ENCODE measurements around the gene RNF103. TPM values are rescaled to one million over a fixed set of nuclear protein-coding genes. Genes with fewer than 3 reads are reported as not detected.

RNF103 gene
- total and polyA plus RNA-seq, 2 of the 13 experiments (the other 11 are each of a cell fraction or from before 2014, with no cell fraction given), result 19.8 to 21.1 TPM

DNA sequence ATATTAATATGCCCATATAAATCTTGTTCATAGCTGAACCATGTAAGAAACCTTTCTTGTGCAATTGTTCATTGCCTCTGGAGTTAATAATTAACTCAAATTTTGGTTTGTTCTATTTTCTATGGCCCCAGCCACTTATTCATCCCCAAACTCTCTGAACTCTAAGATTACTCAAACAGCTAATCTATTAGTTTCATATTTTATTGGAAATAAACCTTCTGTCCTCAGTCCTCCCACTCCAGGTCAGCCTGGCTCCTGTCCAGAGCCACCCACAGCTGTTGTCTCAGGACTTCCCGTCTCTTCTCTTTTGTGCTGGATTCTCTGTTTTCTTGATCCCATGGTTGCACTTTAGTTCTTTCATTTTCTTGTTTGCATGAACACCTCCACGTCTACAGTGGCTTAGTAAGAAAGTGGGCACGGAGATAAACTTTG lies 4.4 kb upstream of the RNF103 start (continued):
- TF ChIP-seq ZNF263 (CRISPR knock-in tag; IDR thresholded peaks at IDR 0.05) (peak; percentile 42; the same call in 1 of the 2 replicates), ZNF501 (CRISPR knock-in tag; IDR thresholded peaks at IDR 0.05) (no peak), ZNF550 (CRISPR knock-in tag; IDR thresholded peaks at IDR 0.05; ENCODE audit: borderline replicate concordance) (no peak), HNF1A (IDR thresholded peaks at IDR 0.05; ENCODE audit: low read depth) (peak; percentile 96), HNF1A (CRISPR knock-in tag; IDR thresholded peaks at IDR 0.05; ENCODE audit: borderline replicate concordance) (peak; percentile 89; the same call in 1 of the 2 replicates), GMEB1 (CRISPR knock-in tag; IDR thresholded peaks at IDR 0.05; ENCODE audit: borderline replicate concordance) (no peak), PAF1 (CRISPR knock-in tag; IDR thresholded peaks at IDR 0.05) (no peak), NFIC (IDR thresholded peaks at IDR 0.05; ENCODE audit: low read length) (peak; percentile 56; the same call in 1 of the 2 replicates), SRF (IDR thresholded peaks at IDR 0.05; ENCODE audit: low read depth, low read length) (no peak), ZNF644 (CRISPR knock-in tag; IDR thresholded peaks at IDR 0.05; ENCODE audit: low read depth) (no peak), POLR2AphosphoS2 (IDR thresholded peaks at IDR 0.05; ENCODE audit: low read depth, low read length) (no peak), TAF15 (IDR thresholded peaks at IDR 0.05; ENCODE audit: low read depth, low read length, poor library complexity, severe bottlenecking) (no peak), POLR2A (IDR thresholded peaks at IDR 0.05; ENCODE audit: insufficient read depth in 1 of 2, low read depth in 2 of 2, low read length in 2 of 2) (no peak), GATAD1 (CRISPR knock-in tag; IDR thresholded peaks at IDR 0.05) (no peak), FOXA1 (IDR thresholded peaks at IDR 0.05) (no peak), FOXA1 (CRISPR knock-in tag; IDR thresholded peaks at IDR 0.05) (no peak), TARDBP (CRISPR knock-in tag; IDR thresholded peaks at IDR 0.05) (no peak), ZNF224 (CRISPR knock-in tag; IDR thresholded peaks at IDR 0.05) (no peak), ZFX (CRISPR knock-in tag; IDR thresholded peaks at IDR 0.05; ENCODE audit: low read depth) (no peak), ZBTB37 (CRISPR knock-in tag; IDR thresholded peaks at IDR 0.05) (no peak), TBP (CRISPR knock-in tag; IDR thresholded peaks at IDR 0.05) (no peak), U2AF1 (optimal IDR thresholded peaks at IDR 0.05; ENCODE audit: low read depth, low read length) (no peak), TEAD3 (CRISPR knock-in tag; optimal IDR thresholded peaks at IDR 0.05; ENCODE audit: borderline replicate concordance) (peak; percentile 46), MAFF (IDR thresholded peaks at IDR 0.05; ENCODE audit: low read depth, low read length) (no peak), ZNF484 (CRISPR knock-in tag; IDR thresholded peaks at IDR 0.05; ENCODE audit: borderline replicate concordance, low read depth) (no peak), TCF7 (IDR thresholded peaks at IDR 0.05; ENCODE audit: low read depth) (no peak), ZNF614 (CRISPR knock-in tag; IDR thresholded peaks at IDR 0.05; ENCODE audit: borderline replicate concordance) (peak; percentile 100), ARNTL (CRISPR knock-in tag; IDR thresholded peaks at IDR 0.05) (no peak)

All from HepG2 (cell line).